Spleen (tissue), 11 donors: Measurements from ENCODE around the gene ANKRD33. TPM values are rescaled to one million over a fixed set of nuclear protein-coding genes. Genes with fewer than 3 reads are reported as not detected.

Experiments used
- DNase-seq: peaks from one replicate; pipeline ENCODE4 v3.0.0-alpha.2; 2020
- H3K27ac ChIP-seq, 8 donors: fragments of 200-600 bp; sonication (generic) in 7 of 8; 1 replicate in 4 of 8; 2 replicates in 4 of 8; pipeline versions ENCODE4 v1.5.0 to v1.8.0; 2016 to 2021; ENCODE audit warnings: inconsistent platforms in 4 of 8, mild to moderate bottlenecking in 4 of 8, moderate library complexity in 1 of 8
- H3K27me3 ChIP-seq, 7 donors: fragments of 200-600 bp; sonication (generic) in 6 of 7; replicated peaks in 1 of 7; 1 replicate in 4 of 7; 2 replicates in 3 of 7; pipeline versions ENCODE4 v1.5.0 to v1.8.0; 2016 to 2021; ENCODE audit warnings: inconsistent platforms in 3 of 7, mild to moderate bottlenecking in 1 of 7
- H3K36me3 ChIP-seq, 6 donors: fragments of 200-600 bp; sonication (generic) in 5 of 6; 1 replicate in 4 of 6; 2 replicates in 2 of 6; pipeline versions ENCODE4 v1.5.0 to v1.8.0; 2016 to 2021; ENCODE audit warnings: inconsistent platforms in 2 of 6
- H3K4me1 ChIP-seq, 6 donors: fragments of 200-600 bp; sonication (generic) in 5 of 6; 1 replicate in 3 of 6; 2 replicates in 3 of 6; pipeline versions ENCODE4 v1.5.0 to v1.8.0; 2016 to 2021; ENCODE audit warnings: inconsistent platforms in 3 of 6
- H3K4me3 ChIP-seq, 8 donors: fragments of 200-600 bp; sonication (generic) in 7 of 8; 1 replicate in 4 of 8; 2 replicates in 4 of 8; pipeline versions ENCODE4 v1.5.0 to v1.8.0; 2016 to 2021; ENCODE audit warnings: inconsistent platforms in 4 of 8, mild to moderate bottlenecking in 4 of 8, moderate library complexity in 2 of 8
- H3K9me3 ChIP-seq, 8 donors: fragments of 200-600 bp; sonication (generic) in 7 of 8; 1 replicate in 4 of 8; 2 replicates in 4 of 8; pipeline versions ENCODE4 v1.5.0 to v1.8.0; 2016 to 2021; ENCODE audit warnings: inconsistent platforms in 4 of 8
- POLR2A ChIP-seq, 3 donors: fragments of 450-650 bp; IDR thresholded peaks; one replicate each; pipeline ENCODE4 v1.5.1; 2017; ENCODE audit warnings: antibody characterized with exemption in 3 of 3, mild to moderate bottlenecking in 1 of 3
- POLR2AphosphoS5 ChIP-seq, 3 donors: sonication (generic); formaldehyde crosslinking; IDR thresholded peaks; one replicate each; pipeline ENCODE4 v1.5.1; 2017; ENCODE audit warnings: antibody characterized with exemption in 3 of 3
- WGBS, 5 donors: extraction: QIAGEN DNeasy Blood & Tissue Kit in 3 of 5; methylation state at CpG; one replicate each; pipeline versions ENCODE4 v1.1.5 to v1.1.7; 2013 to 2018; 5-methylcytosine and 5-hydroxymethylcytosine counted together
- intact Hi-C: fragments of 100-400 bp; cut with DNase I; formaldehyde crosslinking; loops from one replicate; pipeline ENCODE4 v1.15.0; 2023; ENCODE audit warnings: low total_unique reads
- polyA plus RNA-seq, 3 donors: library from polyadenylated mRNA; stranded (reverse); fragments of 200-250 nt; gene quantifications; one replicate each; pipeline ENCODE4 v1.2.1, GENCODE V29; 2013
- total RNA-seq, 7 donors: library from RNA; depleted of rRNA in 3 of 7; stranded (reverse); fragments of >200 nt in 3 of 7; fragmentation: NEBNext Ultra II Directional in 4 of 7; extraction: Animal tissue kit (Norgen Biotek cat#: 25700) in 4 of 7; gene quantifications; one replicate each; pipeline versions ENCODE4 v1.1.0 to v1.2.1, GENCODE V29; 2016 to 2021
- TF ChIP-seq, protein P1 (sequence below), 11 experiments: fragments of 200-600 bp in 7 of 11; fragments of 450-650 bp in 4 of 11; sonication (generic) in 4 of 11; IDR thresholded peaks in 8 of 11; conservative IDR thresholded peaks in 3 of 11; 1 replicate in 7 of 11; 2 replicates in 4 of 11; pipeline versions ENCODE4 v1.4.0 to v1.8.0; 2016 to 2021; ENCODE audit warnings: antibody characterized with exemption in 11 of 11, inconsistent platforms in 4 of 11, mild to moderate bottlenecking in 1 of 11
- donor health status: healthy with polysubstance abuse.
- donor health status: DM: no; HTN: no; CAD: no; lungs with moderate emphysema.
- donor health status: DM: no; HTN: no; CAD: no.
- donor health status: Bipolar disorder and iron deficiency.
- donor health status: healthy.
- donor health status: DM: no; HTN: no; CAD: no.
- donor health status: DM: yes; HTN: yes; CAD: no.

ANKRD33 gene
- total and polyA plus RNA-seq, 10 donors = not detected

DNA sequence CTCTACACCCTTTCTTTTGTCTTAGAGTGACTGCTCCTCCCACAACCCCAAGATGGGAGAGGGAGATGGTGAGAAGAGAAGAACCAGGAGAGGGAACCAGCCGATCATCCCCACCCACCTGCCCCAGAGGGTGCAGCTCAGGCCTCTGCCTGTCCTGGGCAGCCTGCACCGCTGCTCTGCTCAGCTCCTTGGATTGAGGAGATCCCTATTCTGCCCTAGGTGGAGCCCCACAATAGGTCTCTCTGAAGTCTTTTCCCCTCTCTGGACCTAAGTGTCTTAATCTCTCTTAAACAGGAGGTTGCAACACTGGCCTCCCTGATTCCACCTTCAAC is 2.2 kb downstream of the ANKRD33 start:
- Histone ChIP-seq H3K4me3 (no peak overlapping the region), H3K27ac (no peak overlapping the region), H3K9me3 (peaks cover 0 to under 1% (median 0%) of the 10 kb centered on the region in 8 donors), H3K36me3 (no peaks in the 10 kb centered on the region), H3K27me3 (no peaks in the 10 kb centered on the region), H3K4me1 (peaks cover 3 to 42% (median 29%) of the 10 kb centered on the region in 6 donors)
- no peak for DNase-seq
- 80 to 93% (median 83%) methylated on average over 2 of the region's 2 CpGs for WGBS, 5 donors
- no peak for TF ChIP-seq POLR2AphosphoS5 (IDR thresholded peaks at IDR 0.05)
- intact Hi-C loops = no loop called here

DNA sequence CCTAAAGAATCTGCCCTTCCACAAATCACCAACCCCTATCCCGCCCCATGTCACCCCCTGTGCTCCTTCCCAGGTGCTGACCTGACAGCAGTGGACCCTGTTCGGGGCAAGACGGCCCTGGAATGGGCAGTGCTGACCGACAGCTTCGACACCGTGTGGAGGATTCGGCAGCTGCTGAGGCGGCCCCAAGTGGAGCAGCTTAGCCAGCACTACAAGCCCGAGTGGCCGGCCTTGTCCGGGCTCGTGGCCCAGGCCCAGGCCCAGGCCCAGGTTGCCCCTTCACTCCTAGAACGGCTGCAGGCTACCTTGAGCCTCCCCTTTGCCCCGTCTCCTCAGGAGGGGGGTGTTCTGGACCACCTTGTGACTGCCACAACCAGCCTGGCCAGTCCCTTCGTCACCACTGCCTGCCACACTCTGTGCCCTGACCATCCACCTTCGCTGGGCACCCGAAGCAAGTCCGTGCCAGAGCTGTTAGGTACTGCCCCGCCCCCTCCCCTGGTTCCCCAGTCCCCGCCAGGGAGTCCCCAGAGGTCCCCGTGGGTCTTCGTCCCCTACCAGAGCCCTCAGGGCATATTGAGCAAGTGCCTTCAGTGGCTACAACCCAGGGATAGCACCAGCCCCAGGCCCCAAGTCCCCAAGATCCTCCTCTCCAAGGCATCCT is 2.7 kb downstream of the ANKRD33 start:
- Histone ChIP-seq H3K27me3 (no peaks in the 10 kb centered on the region), H3K27ac (no peak overlapping the region), H3K4me1 (peaks cover 3 to 42% (median 26%) of the 10 kb centered on the region in 6 donors), H3K4me3 (no peak overlapping the region), H3K36me3 (no peaks in the 10 kb centered on the region), H3K9me3 (no peaks in the 10 kb centered on the region)
- intact Hi-C loops = no loop called here
- TF ChIP-seq POLR2A (IDR thresholded peaks at IDR 0.05) (no peak), POLR2AphosphoS5 (IDR thresholded peaks at IDR 0.05) (no peak)
- TF ChIP-seq, protein P1, sequence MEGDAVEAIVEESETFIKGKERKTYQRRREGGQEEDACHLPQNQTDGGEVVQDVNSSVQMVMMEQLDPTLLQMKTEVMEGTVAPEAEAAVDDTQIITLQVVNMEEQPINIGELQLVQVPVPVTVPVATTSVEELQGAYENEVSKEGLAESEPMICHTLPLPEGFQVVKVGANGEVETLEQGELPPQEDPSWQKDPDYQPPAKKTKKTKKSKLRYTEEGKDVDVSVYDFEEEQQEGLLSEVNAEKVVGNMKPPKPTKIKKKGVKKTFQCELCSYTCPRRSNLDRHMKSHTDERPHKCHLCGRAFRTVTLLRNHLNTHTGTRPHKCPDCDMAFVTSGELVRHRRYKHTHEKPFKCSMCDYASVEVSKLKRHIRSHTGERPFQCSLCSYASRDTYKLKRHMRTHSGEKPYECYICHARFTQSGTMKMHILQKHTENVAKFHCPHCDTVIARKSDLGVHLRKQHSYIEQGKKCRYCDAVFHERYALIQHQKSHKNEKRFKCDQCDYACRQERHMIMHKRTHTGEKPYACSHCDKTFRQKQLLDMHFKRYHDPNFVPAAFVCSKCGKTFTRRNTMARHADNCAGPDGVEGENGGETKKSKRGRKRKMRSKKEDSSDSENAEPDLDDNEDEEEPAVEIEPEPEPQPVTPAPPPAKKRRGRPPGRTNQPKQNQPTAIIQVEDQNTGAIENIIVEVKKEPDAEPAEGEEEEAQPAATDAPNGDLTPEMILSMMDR (IDR thresholded peaks at IDR 0.05 in 8 of 11, conservative IDR thresholded peaks at IDR 0.05 in 3 of 11) = no peak
- WGBS, 5 donors = 84 to 92% (median 87%) methylated on average over 15 to 22 of the region's 22 CpGs
- no peak for DNase-seq

DNA sequence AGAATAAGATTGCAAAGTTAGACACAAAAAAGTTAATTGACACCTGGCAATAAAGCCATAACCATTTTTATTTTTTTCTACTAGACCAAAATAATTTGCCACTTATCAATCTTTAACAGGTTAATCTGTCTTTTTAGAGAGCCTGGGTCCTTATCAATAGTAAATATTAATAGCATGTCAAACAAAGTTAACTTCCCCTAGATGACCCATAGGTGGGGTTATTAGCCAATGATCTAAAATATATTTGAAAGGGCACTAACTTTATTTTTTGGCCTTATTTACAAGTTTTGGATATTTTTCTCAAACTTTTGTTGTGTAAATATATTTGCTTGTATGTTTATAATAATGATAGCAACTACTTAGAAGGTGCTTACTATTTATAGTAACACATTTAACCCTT is 3.9 kb downstream of the ANKRD33 start:
- H3K9me3 ChIP-seq = no peaks in the 10 kb centered on the region
- DNase-seq = no peak
- TF ChIP-seq POLR2A (IDR thresholded peaks at IDR 0.05) = no peak
- TF ChIP-seq, protein P1 (IDR thresholded peaks at IDR 0.05 in 8 of 11, conservative IDR thresholded peaks at IDR 0.05 in 3 of 11) = peak in 8 of 11 experiments; percentile 13 to 56 (median 38)
- no peaks in the 10 kb centered on the region for H3K36me3 ChIP-seq
- H3K4me1 ChIP-seq = peaks cover 2 to 41% (median 18%) of the 10 kb centered on the region in 6 donors
- H3K27me3 ChIP-seq = peaks cover 0 to 3% (median 0%) of the 10 kb centered on the region in 7 donors
- H3K27ac ChIP-seq = no peak overlapping the region
- H3K4me3 ChIP-seq = no peak overlapping the region
- intact Hi-C loops = no loop called here

DNA sequence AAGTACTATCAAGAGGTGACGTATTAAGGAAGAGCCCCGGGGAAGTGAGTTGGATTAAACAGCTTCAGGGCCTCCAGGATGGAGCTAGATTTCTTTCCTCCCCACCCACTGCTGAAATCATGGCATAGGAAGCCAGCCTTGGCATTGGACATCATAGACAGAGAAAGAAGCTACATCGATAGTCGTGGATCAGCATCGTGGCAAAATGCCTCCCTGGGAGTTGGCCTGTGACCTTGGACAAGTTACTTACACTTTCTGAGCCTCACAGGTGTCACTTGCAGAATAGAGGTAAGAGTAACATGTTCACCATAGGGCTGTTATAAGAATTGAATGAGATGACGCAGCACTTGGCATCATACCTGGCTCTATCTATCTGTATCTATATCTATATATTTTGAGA is 5.9 kb downstream of the ANKRD33 start:
- TF ChIP-seq POLR2AphosphoS5 (IDR thresholded peaks at IDR 0.05) (no peak), POLR2A (IDR thresholded peaks at IDR 0.05) (no peak)
- TF ChIP-seq, protein P1 (IDR thresholded peaks at IDR 0.05 in 8 of 11, conservative IDR thresholded peaks at IDR 0.05 in 3 of 11) = no peak
- peaks cover 0 to 4% (median 0%) of the 10 kb centered on the region in 7 donors for H3K27me3 ChIP-seq
- H3K27ac ChIP-seq = no peak overlapping the region
- intact Hi-C loops = no loop called here
- no peak for DNase-seq
- no peak overlapping the region for H3K4me3 ChIP-seq
- H3K9me3 ChIP-seq = no peaks in the 10 kb centered on the region
- no peaks in the 10 kb centered on the region for H3K36me3 ChIP-seq
- peaks cover 0 to 43% (median 19%) of the 10 kb centered on the region in 6 donors for H3K4me1 ChIP-seq
- 74 to 88% (median 78%) methylated on average over 6 of the region's 6 CpGs for WGBS, 5 donors
